ENCODE measurements around the gene QRICH2. TPM values are rescaled to one million over a fixed set of nuclear protein-coding genes. Genes with fewer than 3 reads are reported as not detected.
"Not testable (repeated sequence)": the region's sequence is repeated elsewhere in the genome, so short reads cannot be mapped to it uniquely, and the experiment has no call there.

QRICH2 gene
- total and polyA plus RNA-seq, 3 donors from 2014 or later, result 27.0 to 43.4 (median 39.0) TPM

- H3K9me3 ChIP-seq, result no peaks in the 10 kb centered on the region
- no peak for DNase-seq
- H3K27me3 ChIP-seq, result no peaks in the 10 kb centered on the region
- no peaks in the 10 kb centered on the region for H3K36me3 ChIP-seq (ENCODE audit: low read depth, missing control alignments)
- no peaks in the 10 kb centered on the region for H3K4me1 ChIP-seq
- no peak overlapping the region for H3K27ac ChIP-seq
- intact Hi-C loops (cut with DNase I; ENCODE audit: low total_unique reads), result no loop called here
- 61 to 74% methylated on average over 26 to 55 of the region's 58 CpGs for WGBS, 2 donors
- H3K4me3 ChIP-seq, result peak overlapping the region; percentile 32 to 34
- TF ChIP-seq, protein P1, sequence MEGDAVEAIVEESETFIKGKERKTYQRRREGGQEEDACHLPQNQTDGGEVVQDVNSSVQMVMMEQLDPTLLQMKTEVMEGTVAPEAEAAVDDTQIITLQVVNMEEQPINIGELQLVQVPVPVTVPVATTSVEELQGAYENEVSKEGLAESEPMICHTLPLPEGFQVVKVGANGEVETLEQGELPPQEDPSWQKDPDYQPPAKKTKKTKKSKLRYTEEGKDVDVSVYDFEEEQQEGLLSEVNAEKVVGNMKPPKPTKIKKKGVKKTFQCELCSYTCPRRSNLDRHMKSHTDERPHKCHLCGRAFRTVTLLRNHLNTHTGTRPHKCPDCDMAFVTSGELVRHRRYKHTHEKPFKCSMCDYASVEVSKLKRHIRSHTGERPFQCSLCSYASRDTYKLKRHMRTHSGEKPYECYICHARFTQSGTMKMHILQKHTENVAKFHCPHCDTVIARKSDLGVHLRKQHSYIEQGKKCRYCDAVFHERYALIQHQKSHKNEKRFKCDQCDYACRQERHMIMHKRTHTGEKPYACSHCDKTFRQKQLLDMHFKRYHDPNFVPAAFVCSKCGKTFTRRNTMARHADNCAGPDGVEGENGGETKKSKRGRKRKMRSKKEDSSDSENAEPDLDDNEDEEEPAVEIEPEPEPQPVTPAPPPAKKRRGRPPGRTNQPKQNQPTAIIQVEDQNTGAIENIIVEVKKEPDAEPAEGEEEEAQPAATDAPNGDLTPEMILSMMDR (IDR thresholded peaks at IDR 0.05), result no peak
- TF ChIP-seq POLR2A (IDR thresholded peaks at IDR 0.05), result no peak
Observed at GRCh38 chr17:76307299-76307965, 644 bp downstream of the QRICH2 start.

DNA sequence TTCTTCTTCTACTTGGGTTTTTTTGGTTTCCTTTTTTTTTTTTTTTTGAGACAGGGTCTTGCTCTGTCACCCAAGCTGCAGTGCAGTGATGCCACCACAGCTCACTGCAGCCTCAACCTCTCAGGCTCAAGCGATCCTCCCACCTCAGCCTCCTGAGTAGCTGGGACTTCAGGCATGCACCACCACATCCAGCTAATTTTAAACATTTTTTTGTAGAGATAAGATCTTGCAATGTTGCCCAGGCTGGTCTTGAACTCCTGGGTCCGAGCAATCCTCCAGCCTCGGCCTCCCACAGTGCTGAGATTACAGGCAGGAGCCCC is 3.0 kb downstream of the QRICH2 start:
- 91 to 92% methylated on average over 2 to 3 of the region's 3 CpGs for WGBS, 2 donors
- H3K9me3 ChIP-seq; H3K36me3 ChIP-seq (ENCODE audit: low read depth, missing control alignments); H3K27ac ChIP-seq; H3K4me3 ChIP-seq; DNase-seq; intact Hi-C loops (cut with DNase I; ENCODE audit: low total_unique reads); H3K4me1 ChIP-seq; H3K27me3 ChIP-seq: not testable (repeated sequence)

- H3K27me3 ChIP-seq, result no peaks in the 10 kb centered on the region
- H3K36me3 ChIP-seq (ENCODE audit: low read depth, missing control alignments), result no peaks in the 10 kb centered on the region
- H3K27ac ChIP-seq, result no peak overlapping the region
- H3K9me3 ChIP-seq, result no peaks in the 10 kb centered on the region
- H3K4me3 ChIP-seq, result no peak overlapping the region
- WGBS, 2 donors, result 89 to 91% methylated on average over 16 to 17 of the region's 17 CpGs
- intact Hi-C loops (cut with DNase I; ENCODE audit: low total_unique reads), result loop anchor here (5.0 kb wide), 1 partner anchor 93 kb away; no protein-coding TSS in a partner anchor
- TF ChIP-seq, protein P1 (IDR thresholded peaks at IDR 0.05), result no peak
- TF ChIP-seq POLR2A (IDR thresholded peaks at IDR 0.05), result no peak
- DNase-seq, result no peak
- H3K4me1 ChIP-seq, result no peaks in the 10 kb centered on the region
Observed at GRCh38 chr17:76304226-76305134, 3.6 kb downstream of the QRICH2 start.

GRCh38 chr17:76297436-76297835 is 10.6 kb downstream of the QRICH2 start:
- no peak for DNase-seq
- Histone ChIP-seq H3K4me3 (no peak overlapping the region), H3K27me3 (no peaks in the 10 kb centered on the region), H3K4me1 (peaks cover 7% of the 10 kb centered on the region), H3K36me3 (ENCODE audit: low read depth, missing control alignments) (no peaks in the 10 kb centered on the region), H3K27ac (no peak overlapping the region), H3K9me3 (no peaks in the 10 kb centered on the region)
- 95 to 98% methylated on average over 3 of the region's 3 CpGs for WGBS, 2 donors
- intact Hi-C loops (cut with DNase I; ENCODE audit: low total_unique reads), result no loop called here
- TF ChIP-seq POLR2A (IDR thresholded peaks at IDR 0.05), result no peak
- TF ChIP-seq, protein P1 (IDR thresholded peaks at IDR 0.05), result no peak

DNA sequence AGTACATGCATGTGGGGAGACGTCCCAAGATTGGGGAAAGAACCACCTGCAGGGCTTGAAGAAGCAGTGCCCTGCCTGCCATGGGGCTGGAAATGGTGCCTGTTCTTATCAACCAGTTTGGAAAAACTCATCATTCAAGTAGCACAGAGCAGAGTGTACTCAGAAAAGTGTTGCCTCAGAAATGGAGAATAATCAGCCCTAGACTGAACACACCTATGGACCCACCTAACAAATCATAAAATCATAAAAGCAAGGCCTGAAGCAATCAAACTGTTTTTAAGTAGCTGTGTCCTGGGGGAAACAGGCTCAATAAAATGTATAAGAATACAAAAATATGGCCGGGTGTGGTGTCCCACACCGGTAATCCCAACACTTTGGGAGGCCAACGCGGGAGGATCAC is 11.2 kb downstream of the QRICH2 start:
- intact Hi-C loops (cut with DNase I; ENCODE audit: low total_unique reads), result no loop called here
- Histone ChIP-seq H3K27ac (no peak overlapping the region), H3K4me3 (no peak overlapping the region), H3K9me3 (no peaks in the 10 kb centered on the region), H3K36me3 (ENCODE audit: low read depth, missing control alignments) (no peaks in the 10 kb centered on the region), H3K4me1 (peaks cover 7% of the 10 kb centered on the region), H3K27me3 (no peaks in the 10 kb centered on the region)
- no peak for TF ChIP-seq POLR2A (IDR thresholded peaks at IDR 0.05)
- TF ChIP-seq, protein P1 (IDR thresholded peaks at IDR 0.05), result no peak
- WGBS, 2 donors, result 92 to 96% methylated on average over 5 of the region's 5 CpGs
- no peak for DNase-seq

All from testis (tissue), 3 donors.